Measurements from ENCODE around the gene NSMCE1.

DNA sequence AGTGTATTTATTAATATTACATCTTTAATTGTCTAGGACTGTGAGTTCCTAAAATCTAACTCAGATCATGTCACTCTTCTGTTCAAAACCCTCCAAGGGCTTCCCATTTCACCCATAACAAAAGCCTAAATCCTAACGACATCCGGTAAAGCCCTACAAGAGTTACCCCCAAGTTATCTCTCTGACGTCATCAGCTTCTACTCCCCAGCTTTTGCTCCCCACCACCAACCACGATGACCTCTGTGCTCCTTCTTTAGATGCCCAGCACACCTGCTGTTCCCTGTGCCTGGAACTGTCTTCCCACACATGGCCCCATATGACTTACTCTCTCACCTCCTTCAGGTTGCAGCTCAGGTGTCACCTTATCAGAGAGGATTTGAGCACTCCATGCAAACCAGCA, 71.6 kb downstream of the NSMCE1 start:
- TF ChIP-seq EZH2phosphoT487 (IDR thresholded peaks at IDR 0.05; ENCODE audit: low read length), result no peak
- no peak for TF ChIP-seq EZH2 (optimal IDR thresholded peaks at IDR 0.05; ENCODE audit: low read depth, low read length)
- TF ChIP-seq, protein P1, sequence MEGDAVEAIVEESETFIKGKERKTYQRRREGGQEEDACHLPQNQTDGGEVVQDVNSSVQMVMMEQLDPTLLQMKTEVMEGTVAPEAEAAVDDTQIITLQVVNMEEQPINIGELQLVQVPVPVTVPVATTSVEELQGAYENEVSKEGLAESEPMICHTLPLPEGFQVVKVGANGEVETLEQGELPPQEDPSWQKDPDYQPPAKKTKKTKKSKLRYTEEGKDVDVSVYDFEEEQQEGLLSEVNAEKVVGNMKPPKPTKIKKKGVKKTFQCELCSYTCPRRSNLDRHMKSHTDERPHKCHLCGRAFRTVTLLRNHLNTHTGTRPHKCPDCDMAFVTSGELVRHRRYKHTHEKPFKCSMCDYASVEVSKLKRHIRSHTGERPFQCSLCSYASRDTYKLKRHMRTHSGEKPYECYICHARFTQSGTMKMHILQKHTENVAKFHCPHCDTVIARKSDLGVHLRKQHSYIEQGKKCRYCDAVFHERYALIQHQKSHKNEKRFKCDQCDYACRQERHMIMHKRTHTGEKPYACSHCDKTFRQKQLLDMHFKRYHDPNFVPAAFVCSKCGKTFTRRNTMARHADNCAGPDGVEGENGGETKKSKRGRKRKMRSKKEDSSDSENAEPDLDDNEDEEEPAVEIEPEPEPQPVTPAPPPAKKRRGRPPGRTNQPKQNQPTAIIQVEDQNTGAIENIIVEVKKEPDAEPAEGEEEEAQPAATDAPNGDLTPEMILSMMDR (IDR thresholded peaks at IDR 0.05; ENCODE audit: low read length), result no peak
